Measurements from ENCODE around the gene CCDC9.

CCDC9 gene

DNA sequence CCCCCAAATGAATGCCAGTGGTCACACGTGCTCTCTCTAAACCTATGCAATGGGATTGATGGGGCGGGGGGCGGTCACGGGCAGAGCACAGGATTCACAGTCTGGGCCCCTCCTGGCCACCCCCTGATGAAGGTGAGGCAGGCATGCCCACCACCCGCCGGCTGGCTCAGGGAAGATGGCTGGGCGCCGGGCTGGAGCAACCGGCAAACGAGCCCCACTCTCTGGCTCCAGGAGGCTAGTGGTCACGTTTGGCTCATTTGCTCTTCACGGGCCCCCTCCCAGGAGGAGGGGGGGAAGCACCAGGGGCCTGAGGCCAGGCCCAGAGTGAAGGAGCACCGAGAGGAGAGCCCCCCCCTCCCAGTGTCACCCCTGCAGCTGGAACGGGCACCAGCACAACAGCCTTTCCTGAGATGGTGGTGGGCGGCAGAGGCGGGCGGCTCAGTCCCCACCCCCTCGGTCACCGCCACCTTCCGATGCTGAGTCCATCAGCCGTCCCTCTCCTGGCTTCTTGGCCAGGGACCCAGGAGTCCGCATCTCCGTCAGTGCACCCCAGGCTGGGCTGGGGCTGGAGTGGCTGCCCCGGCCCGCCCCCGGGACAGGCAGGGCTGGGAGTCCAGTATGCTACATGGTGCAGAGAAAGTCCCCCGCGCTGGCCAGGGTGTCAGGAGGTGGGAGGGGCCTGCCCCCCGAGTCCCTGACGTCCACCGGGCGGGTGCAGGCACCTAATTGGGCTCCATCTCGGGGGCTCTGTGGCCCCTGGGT, 35.1 kb upstream of the CCDC9 start:
- H3K4me1 ChIP-seq (ENCODE audit: control insufficient read depth, low read depth, low read length) = peaks cover 2% of the 10 kb centered on the region
- H3K27ac ChIP-seq (ENCODE audit: low read depth, low read length) = no peak overlapping the region
- H2BK120ac ChIP-seq (ENCODE audit: low read depth, low read length) = no peak overlapping the region
- no peak overlapping the region for H3K18ac ChIP-seq (ENCODE audit: low read length)
- H2BK15ac ChIP-seq (replicated peaks; ENCODE audit: low read depth) = no peak overlapping the region
- H3K36me3 ChIP-seq (ENCODE audit: control insufficient read depth, insufficient read depth, low read length) = no peaks in the 10 kb centered on the region
- WGBS (ENCODE audit: extremely low coverage, insufficient coverage, low lambda C conversion rate) = no CpG with 5 or more reads among the region's 33 CpGs
- no peak overlapping the region for H2AK5ac ChIP-seq (ENCODE audit: low read length)
- no peak for DNase-seq
- no peak overlapping the region for H2BK5ac ChIP-seq (ENCODE audit: low read length)
- no peak overlapping the region for H3K4me3 ChIP-seq (ENCODE audit: low read length)
- H3K4ac ChIP-seq (ENCODE audit: low read depth, low read length) = no peak overlapping the region
- H3K9ac ChIP-seq (ENCODE audit: low read length) = no peak overlapping the region
- no peak overlapping the region for H3K23ac ChIP-seq (ENCODE audit: low read length)
- no peaks in the 10 kb centered on the region for H3K27me3 ChIP-seq (ENCODE audit: insufficient read depth, low read length, poor library complexity)
- H4K8ac ChIP-seq (ENCODE audit: low read depth, low read length) = no peak overlapping the region
- no peak overlapping the region for H3K4me2 ChIP-seq (ENCODE audit: low read length)
- no peaks in the 10 kb centered on the region for H3K79me1 ChIP-seq (ENCODE audit: low read length)
- no peak overlapping the region for H4K5ac ChIP-seq (ENCODE audit: low read length)
- H3K56ac ChIP-seq (ENCODE audit: low read length) = no peak overlapping the region
- no peaks in the 10 kb centered on the region for H3K79me2 ChIP-seq (ENCODE audit: control insufficient read depth, insufficient read depth, low read length)

DNA sequence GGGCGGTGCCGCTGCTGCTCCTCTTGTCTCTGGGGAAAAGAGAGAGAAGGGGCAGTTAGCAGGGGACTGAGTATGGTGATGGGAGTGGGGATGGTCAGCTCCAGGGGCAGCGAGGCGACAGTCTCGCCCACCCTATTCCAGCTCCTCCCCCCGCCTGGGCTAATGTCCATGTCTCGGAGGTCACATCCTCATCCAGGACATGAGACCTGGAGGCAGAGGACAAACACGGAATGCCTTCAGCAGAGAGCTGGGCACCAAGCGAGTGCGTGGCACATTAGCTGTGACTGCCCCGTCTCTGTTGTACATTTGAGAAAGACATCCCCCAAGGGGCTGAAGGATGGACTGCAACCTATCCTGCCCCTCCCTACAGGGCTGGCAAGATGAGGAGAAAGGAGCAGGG, 34.4 kb upstream of the CCDC9 start:
- no peak overlapping the region for H2BK15ac ChIP-seq (replicated peaks; ENCODE audit: low read depth)
- H3K9ac ChIP-seq (ENCODE audit: low read length) = no peak overlapping the region
- no peak overlapping the region for H3K23ac ChIP-seq (ENCODE audit: low read length)
- H3K4ac ChIP-seq (ENCODE audit: low read depth, low read length) = no peak overlapping the region
- no peak overlapping the region for H3K27ac ChIP-seq (ENCODE audit: low read depth, low read length)
- no peak overlapping the region for H2BK5ac ChIP-seq (ENCODE audit: low read length)
- H3K4me2 ChIP-seq (ENCODE audit: low read length) = no peak overlapping the region
- H3K18ac ChIP-seq (ENCODE audit: low read length) = no peak overlapping the region
- no peak overlapping the region for H3K56ac ChIP-seq (ENCODE audit: low read length)
- no peak overlapping the region for H2BK120ac ChIP-seq (ENCODE audit: low read depth, low read length)
- no peak overlapping the region for H4K5ac ChIP-seq (ENCODE audit: low read length)
- no peak overlapping the region for H4K8ac ChIP-seq (ENCODE audit: low read depth, low read length)
- WGBS (ENCODE audit: extremely low coverage, insufficient coverage, low lambda C conversion rate) = no CpG with 5 or more reads among the region's 11 CpGs
- H3K27me3 ChIP-seq (ENCODE audit: insufficient read depth, low read length, poor library complexity) = no peaks in the 10 kb centered on the region
- H2AK5ac ChIP-seq (ENCODE audit: low read length) = no peak overlapping the region
- H3K79me1 ChIP-seq (ENCODE audit: low read length) = no peaks in the 10 kb centered on the region
- H3K36me3 ChIP-seq (ENCODE audit: control insufficient read depth, insufficient read depth, low read length) = no peaks in the 10 kb centered on the region
- no peaks in the 10 kb centered on the region for H3K79me2 ChIP-seq (ENCODE audit: control insufficient read depth, insufficient read depth, low read length)
- H3K4me3 ChIP-seq (ENCODE audit: low read length) = no peak overlapping the region
- peaks cover 2% of the 10 kb centered on the region for H3K4me1 ChIP-seq (ENCODE audit: control insufficient read depth, low read depth, low read length)
- no peak for DNase-seq

DNA sequence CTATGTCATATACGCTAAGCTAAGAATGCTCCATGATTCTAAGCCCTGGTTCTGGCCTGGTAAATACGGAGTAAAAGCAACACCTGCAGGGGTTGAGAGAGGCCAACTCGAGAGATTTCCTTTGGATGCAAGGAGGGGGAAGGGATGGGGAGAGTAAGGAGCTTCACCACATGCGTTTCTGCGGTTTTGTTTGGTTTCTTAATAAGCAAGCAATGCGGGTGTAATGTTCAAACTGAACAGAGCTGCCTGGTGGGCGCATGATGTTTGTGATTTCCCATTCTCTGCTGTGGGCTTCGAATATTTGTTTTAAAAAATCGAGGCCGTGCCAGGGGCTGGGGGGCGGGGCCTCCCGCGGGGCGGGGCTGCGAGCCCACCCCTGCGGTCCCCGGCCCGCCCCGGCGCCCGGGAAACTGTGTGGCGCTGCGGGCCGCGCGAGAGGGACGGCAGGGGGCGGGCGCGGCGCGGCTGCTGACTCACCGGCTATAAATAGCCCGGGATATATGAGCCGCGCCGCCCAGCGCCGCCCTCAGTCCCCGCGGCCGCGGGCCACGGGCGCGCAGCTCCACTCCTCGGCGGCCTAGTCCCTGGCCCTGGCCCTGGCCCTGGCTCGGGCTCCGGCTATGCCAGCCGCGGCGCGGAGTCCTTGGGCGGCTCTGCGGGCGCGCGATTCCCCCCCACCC, 30.4 kb upstream of the CCDC9 start:
- WGBS (ENCODE audit: extremely low coverage, insufficient coverage, low lambda C conversion rate) = no CpG with 5 or more reads among the region's 59 CpGs
- peak overlapping the region; percentile 96 for H3K27ac ChIP-seq (ENCODE audit: low read depth, low read length)
- peaks cover 10% of the 10 kb centered on the region for H3K4me1 ChIP-seq (ENCODE audit: control insufficient read depth, low read depth, low read length)
- H3K27me3 ChIP-seq (ENCODE audit: insufficient read depth, low read length, poor library complexity) = no peaks in the 10 kb centered on the region
- peaks cover 11% of the 10 kb centered on the region for H3K79me2 ChIP-seq (ENCODE audit: control insufficient read depth, insufficient read depth, low read length)
- H2BK15ac ChIP-seq (replicated peaks; ENCODE audit: low read depth) = no peak overlapping the region
- peak overlapping the region; percentile 85 for H3K23ac ChIP-seq (ENCODE audit: low read length)
- H3K4me2 ChIP-seq (ENCODE audit: low read length) = peak overlapping the region; percentile 81
- no peaks in the 10 kb centered on the region for H3K36me3 ChIP-seq (ENCODE audit: control insufficient read depth, insufficient read depth, low read length)
- no peak overlapping the region for H3K4me3 ChIP-seq (ENCODE audit: low read length)
- peak overlapping the region; percentile 8 for H2BK5ac ChIP-seq (ENCODE audit: low read length)
- H3K9ac ChIP-seq (ENCODE audit: low read length) = peak overlapping the region; percentile 76
- DNase-seq = peak; percentile 94
- H3K18ac ChIP-seq (ENCODE audit: low read length) = peak overlapping the region; percentile 99
- no peak overlapping the region for H2AK5ac ChIP-seq (ENCODE audit: low read length)
- H3K56ac ChIP-seq (ENCODE audit: low read length) = peak overlapping the region; percentile 94
- peaks cover 10% of the 10 kb centered on the region for H3K79me1 ChIP-seq (ENCODE audit: low read length)
- H4K5ac ChIP-seq (ENCODE audit: low read length) = no peak overlapping the region
- H3K4ac ChIP-seq (ENCODE audit: low read depth, low read length) = peak overlapping the region; percentile 96
- no peak overlapping the region for H4K8ac ChIP-seq (ENCODE audit: low read depth, low read length)
- peak overlapping the region; percentile 46 for H2BK120ac ChIP-seq (ENCODE audit: low read depth, low read length)

DNA sequence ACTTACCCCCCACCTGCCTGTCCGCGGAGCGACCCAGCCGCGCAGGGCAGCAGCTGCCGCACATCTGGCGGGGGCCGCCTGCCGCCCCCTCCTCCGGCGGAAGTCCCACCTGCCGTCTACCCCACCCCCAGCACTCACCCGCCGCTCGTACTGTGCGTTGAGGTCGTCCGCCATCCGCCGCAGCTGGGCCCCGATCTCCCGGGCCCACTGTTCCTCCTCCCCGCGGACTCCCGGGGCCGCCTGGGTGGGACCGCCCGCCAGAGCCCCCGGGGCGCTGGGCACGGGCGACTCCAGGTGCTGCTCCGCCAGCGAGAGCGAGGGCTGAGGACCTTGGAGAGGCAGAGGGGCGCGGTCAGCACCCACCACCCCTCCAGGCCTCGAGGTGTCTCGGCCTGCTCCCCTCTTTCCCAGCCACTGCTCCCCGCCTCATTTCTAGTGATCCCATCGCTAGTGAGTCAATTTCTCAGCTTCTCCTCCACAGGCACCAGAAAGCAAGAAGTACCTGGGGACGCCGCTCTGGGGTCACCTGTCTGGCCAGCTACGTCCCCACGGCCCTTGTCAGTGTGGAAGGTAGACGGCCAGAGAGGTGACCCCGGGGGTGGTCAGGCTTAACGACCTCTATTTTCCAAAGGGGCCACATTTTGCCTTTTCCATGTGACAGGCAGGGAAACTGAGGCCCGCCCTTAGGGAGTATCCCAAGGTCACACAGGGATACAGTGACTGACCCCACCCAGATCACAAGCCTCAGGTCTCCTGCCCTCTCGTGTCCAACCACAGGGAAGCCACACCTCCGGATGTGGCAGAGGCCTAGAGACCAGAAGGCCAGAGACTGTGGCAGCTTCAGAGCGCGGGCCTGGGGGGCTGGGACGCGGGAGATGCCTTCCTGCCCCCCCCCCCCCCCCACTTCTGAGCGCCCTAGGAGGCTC, 29.6 kb upstream of the CCDC9 start:
- peak overlapping the region; percentile 81 for H3K4me2 ChIP-seq (ENCODE audit: low read length)
- peak; percentile 89 for DNase-seq
- peak overlapping the region; percentile 96 for H3K27ac ChIP-seq (ENCODE audit: low read depth, low read length)
- H2BK15ac ChIP-seq (replicated peaks; ENCODE audit: low read depth) = no peak overlapping the region
- WGBS (ENCODE audit: extremely low coverage, insufficient coverage, low lambda C conversion rate) = no CpG with 5 or more reads among the region's 56 CpGs
- H3K18ac ChIP-seq (ENCODE audit: low read length) = peak overlapping the region; percentile 99
- H3K27me3 ChIP-seq (ENCODE audit: insufficient read depth, low read length, poor library complexity) = no peaks in the 10 kb centered on the region
- H4K8ac ChIP-seq (ENCODE audit: low read depth, low read length) = no peak overlapping the region
- H3K9ac ChIP-seq (ENCODE audit: low read length) = peak overlapping the region; percentile 76
- peak overlapping the region; percentile 46 for H2BK120ac ChIP-seq (ENCODE audit: low read depth, low read length)
- H3K36me3 ChIP-seq (ENCODE audit: control insufficient read depth, insufficient read depth, low read length) = no peaks in the 10 kb centered on the region
- H3K79me1 ChIP-seq (ENCODE audit: low read length) = peaks cover 10% of the 10 kb centered on the region
- H2AK5ac ChIP-seq (ENCODE audit: low read length) = peak overlapping the region; percentile 68
- peak overlapping the region; percentile 11 for H3K4me3 ChIP-seq (ENCODE audit: low read length)
- peaks cover 11% of the 10 kb centered on the region for H3K79me2 ChIP-seq (ENCODE audit: control insufficient read depth, insufficient read depth, low read length)
- H3K23ac ChIP-seq (ENCODE audit: low read length) = peak overlapping the region; percentile 85
- H2BK5ac ChIP-seq (ENCODE audit: low read length) = peak overlapping the region; percentile 85
- H3K4ac ChIP-seq (ENCODE audit: low read depth, low read length) = peak overlapping the region; percentile 96
- no peak overlapping the region for H4K5ac ChIP-seq (ENCODE audit: low read length)
- H3K56ac ChIP-seq (ENCODE audit: low read length) = peak overlapping the region; percentile 94
- H3K4me1 ChIP-seq (ENCODE audit: control insufficient read depth, low read depth, low read length) = peaks cover 10% of the 10 kb centered on the region

DNA sequence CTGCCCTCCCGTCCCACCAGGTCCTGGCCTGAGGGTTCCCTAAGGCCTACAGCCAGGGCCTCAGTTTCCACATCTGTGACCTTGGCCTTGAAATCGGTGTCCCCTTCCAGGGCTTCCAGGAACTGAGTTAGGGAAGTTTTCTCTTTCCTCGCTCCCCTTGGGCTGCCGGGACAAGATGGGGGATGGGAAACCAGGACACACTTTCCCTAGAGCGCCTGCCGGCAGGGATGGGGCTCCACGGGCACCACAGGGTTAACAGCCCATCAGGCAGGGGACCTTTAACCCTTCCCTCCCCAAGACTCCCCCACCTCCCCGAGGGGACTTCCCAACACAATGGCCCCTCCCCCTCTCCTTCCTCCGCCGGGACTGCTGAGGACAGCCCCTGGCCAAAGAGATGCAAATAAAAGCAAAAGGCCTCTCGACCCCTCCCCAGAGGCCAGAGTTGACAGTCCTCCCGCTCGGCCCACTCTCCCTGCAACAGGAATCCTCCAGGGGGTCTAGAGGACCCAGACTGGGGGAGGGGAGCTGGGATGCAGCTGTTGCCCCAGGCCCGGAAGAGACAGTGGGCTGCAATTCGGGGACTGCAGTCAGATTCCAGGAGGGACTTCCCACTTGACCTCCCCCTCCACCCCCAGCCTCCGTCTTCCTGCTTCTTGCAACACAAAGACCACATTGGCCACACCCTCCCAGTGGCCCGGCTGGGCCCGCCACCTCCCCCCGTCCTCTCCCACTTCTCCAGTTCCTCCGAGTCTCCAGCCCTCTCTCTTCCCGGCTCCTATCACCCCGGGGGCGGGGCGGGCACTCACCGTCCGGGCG, 28.8 kb upstream of the CCDC9 start:
- Histone ChIP-seq H3K18ac (ENCODE audit: low read length) (peak overlapping the region; percentile 99), H2BK15ac (replicated peaks; ENCODE audit: low read depth) (no peak overlapping the region), H2BK120ac (ENCODE audit: low read depth, low read length) (peak overlapping the region; percentile 94), H4K5ac (ENCODE audit: low read length) (no peak overlapping the region), H4K8ac (ENCODE audit: low read depth, low read length) (peak overlapping the region; percentile 41), H3K27me3 (ENCODE audit: insufficient read depth, low read length, poor library complexity) (no peaks in the 10 kb centered on the region), H3K79me1 (ENCODE audit: low read length) (peaks cover 10% of the 10 kb centered on the region), H3K36me3 (ENCODE audit: control insufficient read depth, insufficient read depth, low read length) (no peaks in the 10 kb centered on the region), H3K23ac (ENCODE audit: low read length) (no peak overlapping the region), H2AK5ac (ENCODE audit: low read length) (no peak overlapping the region), H3K27ac (ENCODE audit: low read depth, low read length) (peak overlapping the region; percentile 96), H3K4me2 (ENCODE audit: low read length) (peak overlapping the region; percentile 45), H3K79me2 (ENCODE audit: control insufficient read depth, insufficient read depth, low read length) (peaks cover 11% of the 10 kb centered on the region), H3K9ac (ENCODE audit: low read length) (peak overlapping the region; percentile 76), H3K4me1 (ENCODE audit: control insufficient read depth, low read depth, low read length) (peaks cover 10% of the 10 kb centered on the region), H2BK5ac (ENCODE audit: low read length) (peak overlapping the region; percentile 85), H3K4ac (ENCODE audit: low read depth, low read length) (peak overlapping the region; percentile 96), H3K4me3 (ENCODE audit: low read length) (no peak overlapping the region), H3K56ac (ENCODE audit: low read length) (peak overlapping the region; percentile 94)
- WGBS (ENCODE audit: extremely low coverage, insufficient coverage, low lambda C conversion rate) = no CpG with 5 or more reads among the region's 27 CpGs
- DNase-seq = peak; percentile 100

Data from mesendoderm (in vitro differentiated cells).